GM11168 (cell line): ENCODE data around the gene RER1.

ENCODE experiments used
- in situ Hi-C: fragments of 300-500 bp; cut with MboI; formaldehyde crosslinking; loops from one replicate; pipeline ENCODE4 v1.12.0; 2022; ENCODE audit warnings: low sequenced_read_pairs; ENCODE audit not compliant: unreplicated experiment

The RER1 gene

GRCh38 chr1:2404142-2404889, 12.7 kb downstream of the RER1 start:
- in situ Hi-C loops, result no loop called here

GRCh38 chr1:2404890-2405511, 13.4 kb downstream of the RER1 start:
- in situ Hi-C loops, result no loop called here

GRCh38 chr1:2405588-2406295, 14.1 kb downstream of the RER1 start:
- in situ Hi-C loops, result no loop called here

- in situ Hi-C loops, result no loop called here
Measured at GRCh38 chr1:2406451-2407041, 14.9 kb downstream of the RER1 start.

GRCh38 chr1:2407166-2407990, 15.7 kb downstream of the RER1 start:
- in situ Hi-C loops, result no loop called here

- in situ Hi-C loops, result no loop called here
Measured at GRCh38 chr1:2407991-2408275, 16.3 kb downstream of the RER1 start.

GRCh38 chr1:2408456-2408855, 16.8 kb downstream of the RER1 start:
- in situ Hi-C loops, result no loop called here

- in situ Hi-C loops, result no loop called here
Measured at GRCh38 chr1:2408859-2409276, 17.2 kb downstream of the RER1 start.

- in situ Hi-C loops, result loop anchor here (10.0 kb wide), 1 partner anchor 375 kb away; no protein-coding TSS in a partner anchor
Measured at GRCh38 chr1:2409745-2410144, 18.1 kb downstream of the RER1 start.

- in situ Hi-C loops, result loop anchor here (10.0 kb wide), 1 partner anchor 373 kb away; no protein-coding TSS in a partner anchor
Measured at GRCh38 chr1:2411801-2412394, 20.3 kb downstream of the RER1 start.

- in situ Hi-C loops, result loop anchor here (10.0 kb wide), 1 partner anchor 372 kb away; no protein-coding TSS in a partner anchor
Measured at GRCh38 chr1:2412395-2412772, 20.7 kb downstream of the RER1 start, which contains the start of gene PEX10. PEX10 (minus strand) TSS chr1:2412564; CDS start chr1:2412502, 62 bp downstream.

- in situ Hi-C loops, result loop anchor here (10.0 kb wide), 1 partner anchor 372 kb away; no protein-coding TSS in a partner anchor
Measured at GRCh38 chr1:2412773-2413494, 21.3 kb downstream of the RER1 start.

- in situ Hi-C loops, result loop anchor here (10.0 kb wide), 1 partner anchor 371 kb away; no protein-coding TSS in a partner anchor
Measured at GRCh38 chr1:2413495-2414296, 22.1 kb downstream of the RER1 start.

- in situ Hi-C loops, result loop anchor here (10.0 kb wide), 1 partner anchor 370 kb away; no protein-coding TSS in a partner anchor
Measured at GRCh38 chr1:2414297-2414958, 22.8 kb downstream of the RER1 start.

- in situ Hi-C loops, result loop anchor here (10.0 kb wide), 1 partner anchor 369 kb away; no protein-coding TSS in a partner anchor
Measured at GRCh38 chr1:2415337-2415736, 23.7 kb downstream of the RER1 start.

GRCh38 chr1:2415801-2416208, 24.2 kb downstream of the RER1 start:
- in situ Hi-C loops, result loop anchor here (10.0 kb wide), 1 partner anchor 369 kb away; no protein-coding TSS in a partner anchor

GRCh38 chr1:2416403-2416802, 24.8 kb downstream of the RER1 start:
- in situ Hi-C loops, result loop anchor here (10.0 kb wide), 1 partner anchor 368 kb away; no protein-coding TSS in a partner anchor
